Gastrocnemius medialis (tissue), 4 donors: Measurements from ENCODE around the gene PRCD.

ENCODE experiments used
- CTCF ChIP-seq, 5 experiments: fragments of 450-650 bp in 3 of 5; fragments of 200-600 bp in 2 of 5; sonication (generic) in 2 of 5; IDR thresholded peaks in 4 of 5; conservative IDR thresholded peaks in 1 of 5; 1 replicate in 4 of 5; 2 replicates in 1 of 5; pipeline ENCODE4 v1.5.1; 2016 to 2019; ENCODE audit warnings: antibody characterized with exemption in 5 of 5, mild to moderate bottlenecking in 3 of 5, moderate library complexity in 3 of 5
- POLR2A ChIP-seq, 2 donors: fragments of 450-650 bp; IDR thresholded peaks; one replicate each; pipeline ENCODE4 v1.6.1; 2017; ENCODE audit warnings: antibody characterized with exemption in 2 of 2, mild to moderate bottlenecking in 2 of 2, moderate library complexity in 2 of 2

GRCh38 chr17:76537288-76537577, 2.6 kb upstream of the PRCD start:
- no peak for TF ChIP-seq CTCF (IDR thresholded peaks at IDR 0.05 in 4 of 5, conservative IDR thresholded peaks at IDR 0.05 in 1 of 5)
- TF ChIP-seq POLR2A (IDR thresholded peaks at IDR 0.05) = no peak
